Measurements from ENCODE around the gene CCDC83. TPM values are rescaled to one million over a fixed set of nuclear protein-coding genes. Genes with fewer than 3 reads are reported as not detected.

Gene CCDC83
- total RNA-seq, 1 donor from 2014 or later = not detected

DNA sequence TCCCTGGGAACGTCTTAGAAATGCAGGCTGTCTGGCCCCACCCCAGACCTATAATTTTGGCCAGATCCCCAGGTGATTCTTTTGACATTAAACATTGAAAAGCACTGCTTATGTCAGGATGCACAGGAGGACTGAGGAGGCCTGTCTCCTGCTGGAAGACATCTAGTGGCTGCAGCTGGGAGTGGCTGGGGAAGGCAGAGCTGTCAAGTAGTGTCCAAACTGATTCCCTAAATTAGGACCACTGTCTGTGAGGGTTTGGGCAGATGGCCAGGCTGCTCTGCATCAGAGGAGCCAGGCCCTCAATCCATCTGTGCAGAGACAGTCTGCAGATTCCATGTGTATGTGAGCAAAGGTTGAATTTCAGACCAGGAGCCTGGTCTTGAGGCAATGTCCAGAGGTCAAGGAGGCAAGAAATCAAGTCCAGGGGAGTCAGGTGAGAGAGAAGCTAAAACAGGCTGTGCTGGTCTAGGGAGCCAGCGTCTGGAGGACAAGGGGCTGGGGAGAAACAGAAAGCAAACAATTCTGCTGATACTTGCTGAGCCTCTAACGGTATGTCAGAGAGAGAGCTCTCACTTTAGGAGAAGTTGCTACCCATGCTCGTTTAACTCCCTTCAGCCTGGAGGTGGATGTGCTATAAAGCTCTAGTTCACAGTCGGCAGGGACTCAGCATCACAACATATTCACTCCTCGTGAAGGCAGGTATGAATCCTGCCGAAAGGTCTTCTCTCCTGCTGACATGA, 28.9 kb upstream of the CCDC83 start:
- Histone ChIP-seq H3K36me3 (no peaks in the 10 kb centered on the region), H3K4me1 (no peaks in the 10 kb centered on the region), H3K27me3 (ENCODE audit: low read depth) (no peaks in the 10 kb centered on the region), H3K9me3 (replicated peaks) (no peaks in the 10 kb centered on the region), H3K27ac (replicated peaks) (no peak overlapping the region), H3K4me3 (no peak overlapping the region)
- TF ChIP-seq CTCF (IDR thresholded peaks at IDR 0.05; ENCODE audit: borderline replicate concordance) = peak; percentile 69
- intact Hi-C loops (cut with micrococcal nuclease) = no loop called here
- DNase-seq = peak; percentile 24

DNA sequence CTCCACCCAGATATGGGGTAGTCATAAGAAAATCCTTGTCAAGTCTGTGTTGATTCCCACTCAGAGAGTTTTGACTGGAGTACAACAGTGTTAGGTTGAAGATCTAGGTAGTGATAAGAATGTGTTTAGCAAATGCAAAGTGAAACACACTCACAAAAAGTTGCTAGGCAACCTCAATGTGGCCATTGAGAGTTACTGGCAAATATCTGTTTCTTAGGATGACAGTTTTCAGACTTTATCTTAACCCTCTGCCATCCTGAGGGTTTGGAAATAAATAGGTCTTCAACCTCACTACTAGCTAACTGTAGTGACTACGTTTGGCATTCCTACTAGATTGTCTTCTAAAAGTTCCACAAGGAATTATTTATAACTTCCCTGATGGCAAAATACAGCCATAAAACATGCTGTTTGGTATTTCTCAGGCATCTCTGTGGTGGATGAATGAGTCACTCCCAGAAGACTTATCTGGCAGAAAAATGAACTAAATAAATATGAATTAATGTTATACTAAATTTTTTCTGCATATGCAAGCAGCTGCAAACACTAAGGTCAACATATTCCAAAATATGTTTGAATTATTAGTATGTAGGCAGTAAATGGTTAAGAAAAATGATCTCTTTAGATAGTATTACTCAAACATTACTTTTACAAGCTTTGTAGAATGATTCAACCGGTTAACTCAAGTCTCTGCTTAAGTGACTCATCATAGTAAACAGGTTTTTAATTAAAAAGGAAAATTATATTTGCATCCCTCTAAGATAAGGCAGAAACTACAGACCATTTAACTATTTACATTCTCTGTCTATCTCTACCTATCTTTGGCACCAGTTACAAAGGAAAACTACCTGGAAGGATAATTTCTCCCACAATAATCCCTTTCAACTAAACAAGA, 27.2 kb upstream of the CCDC83 start:
- Histone ChIP-seq H3K4me3 (no peak overlapping the region), H3K27ac (replicated peaks) (no peak overlapping the region), H3K36me3 (no peaks in the 10 kb centered on the region), H3K4me1 (no peaks in the 10 kb centered on the region), H3K9me3 (replicated peaks) (no peaks in the 10 kb centered on the region), H3K27me3 (ENCODE audit: low read depth) (no peaks in the 10 kb centered on the region)
- TF ChIP-seq CTCF (IDR thresholded peaks at IDR 0.05; ENCODE audit: borderline replicate concordance) = no peak
- no peak for DNase-seq
- intact Hi-C loops (cut with micrococcal nuclease) = no loop called here

DNA sequence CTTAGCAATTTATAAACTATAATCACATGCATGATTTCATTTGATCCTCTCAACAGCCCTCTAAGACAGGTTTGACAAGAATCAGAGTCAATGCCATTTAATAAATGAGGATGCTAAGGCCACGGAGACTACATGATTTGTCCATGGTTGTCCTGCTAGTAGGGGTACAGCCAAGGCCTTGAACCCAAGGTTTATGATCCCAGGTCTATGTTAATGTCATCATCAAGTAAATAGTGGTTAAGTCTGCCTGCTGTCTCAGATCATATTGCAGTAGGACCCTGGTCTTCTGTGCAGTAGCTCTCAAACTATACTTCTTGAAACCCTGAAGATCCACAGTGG, 26.6 kb upstream of the CCDC83 start:
- TF ChIP-seq CTCF (IDR thresholded peaks at IDR 0.05; ENCODE audit: borderline replicate concordance) = no peak
- H3K9me3 ChIP-seq (replicated peaks) = no peaks in the 10 kb centered on the region

DNA sequence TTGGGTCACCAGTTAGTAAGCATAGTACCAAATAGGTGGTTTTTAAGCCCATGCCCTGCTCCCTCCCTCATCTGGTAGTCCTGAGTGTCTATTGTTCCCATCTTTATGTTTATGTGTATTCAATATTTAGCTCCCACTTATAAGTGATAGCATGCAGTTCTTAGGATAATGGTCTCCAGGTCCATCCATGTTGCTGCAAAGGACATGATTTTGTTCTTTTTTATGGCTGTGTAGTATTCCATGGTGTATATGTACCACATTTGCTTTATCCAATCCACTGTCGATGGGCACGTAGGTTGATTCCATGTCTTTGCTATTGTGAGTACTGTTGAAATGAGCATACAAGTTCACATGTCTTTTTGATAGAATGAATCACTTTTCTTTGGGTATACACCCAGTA, 26.0 kb upstream of the CCDC83 start:
- no peaks in the 10 kb centered on the region for H3K9me3 ChIP-seq (replicated peaks)
- TF ChIP-seq CTCF (IDR thresholded peaks at IDR 0.05; ENCODE audit: borderline replicate concordance) = no peak
- no peak overlapping the region for H3K27ac ChIP-seq (replicated peaks)
- no peak for DNase-seq
- H3K36me3 ChIP-seq = no peaks in the 10 kb centered on the region
- no peaks in the 10 kb centered on the region for H3K4me1 ChIP-seq
- H3K4me3 ChIP-seq = no peak overlapping the region
- H3K27me3 ChIP-seq (ENCODE audit: low read depth) = no peaks in the 10 kb centered on the region
- intact Hi-C loops (cut with micrococcal nuclease) = no loop called here

More for the DNA sequence above, 26.6 kb upstream of the CCDC83 start:
- Histone ChIP-seq H3K36me3 (no peaks in the 10 kb centered on the region), H3K27ac (replicated peaks) (no peak overlapping the region), H3K4me1 (no peaks in the 10 kb centered on the region), H3K4me3 (no peak overlapping the region), H3K27me3 (ENCODE audit: low read depth) (no peaks in the 10 kb centered on the region)
- no peak for DNase-seq
- intact Hi-C loops (cut with micrococcal nuclease) = no loop called here

DNA sequence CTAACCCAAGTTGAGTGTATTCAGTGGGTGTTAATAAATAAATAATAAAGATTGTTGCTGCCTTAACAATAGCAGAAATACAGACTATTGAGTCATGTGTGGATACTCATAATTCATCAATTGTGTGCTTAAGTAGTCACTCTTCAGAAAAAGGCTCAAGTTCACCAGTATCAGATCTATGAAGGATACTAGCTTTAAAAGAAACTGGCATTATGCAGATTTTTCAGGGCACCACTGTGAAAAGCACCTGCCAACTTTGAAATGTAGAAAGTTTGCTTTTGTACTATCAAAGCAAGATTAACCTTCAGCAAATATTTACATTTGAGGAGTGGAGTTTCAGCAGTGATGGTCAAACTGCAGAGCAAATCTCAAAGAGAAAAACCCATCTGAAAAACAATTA, 24.1 kb upstream of the CCDC83 start:
- TF ChIP-seq CTCF (IDR thresholded peaks at IDR 0.05; ENCODE audit: borderline replicate concordance) = no peak
- intact Hi-C loops (cut with micrococcal nuclease) = no loop called here
- H3K4me1 ChIP-seq = no peaks in the 10 kb centered on the region

More for the DNA sequence above, 24.1 kb upstream of the CCDC83 start:
- no peaks in the 10 kb centered on the region for H3K36me3 ChIP-seq
- H3K27ac ChIP-seq (replicated peaks) = no peak overlapping the region
- H3K9me3 ChIP-seq (replicated peaks) = peaks cover 14% of the 10 kb centered on the region
- no peak overlapping the region for H3K4me3 ChIP-seq
- no peak for DNase-seq
- no peaks in the 10 kb centered on the region for H3K27me3 ChIP-seq (ENCODE audit: low read depth)
